Glomerular visceral epithelial cell (primary cell): ENCODE results near the gene TXNDC17.
"Not testable (repeated sequence)": the region's sequence is repeated elsewhere in the genome, so short reads cannot be mapped to it uniquely, and the experiment has no call there.

Experiments
- DNase-seq: peaks from one replicate; pipeline ENCODE4 v3.0.0-alpha.2; 2016; ENCODE audit errors: extremely low spot score

TXNDC17 gene

DNA sequence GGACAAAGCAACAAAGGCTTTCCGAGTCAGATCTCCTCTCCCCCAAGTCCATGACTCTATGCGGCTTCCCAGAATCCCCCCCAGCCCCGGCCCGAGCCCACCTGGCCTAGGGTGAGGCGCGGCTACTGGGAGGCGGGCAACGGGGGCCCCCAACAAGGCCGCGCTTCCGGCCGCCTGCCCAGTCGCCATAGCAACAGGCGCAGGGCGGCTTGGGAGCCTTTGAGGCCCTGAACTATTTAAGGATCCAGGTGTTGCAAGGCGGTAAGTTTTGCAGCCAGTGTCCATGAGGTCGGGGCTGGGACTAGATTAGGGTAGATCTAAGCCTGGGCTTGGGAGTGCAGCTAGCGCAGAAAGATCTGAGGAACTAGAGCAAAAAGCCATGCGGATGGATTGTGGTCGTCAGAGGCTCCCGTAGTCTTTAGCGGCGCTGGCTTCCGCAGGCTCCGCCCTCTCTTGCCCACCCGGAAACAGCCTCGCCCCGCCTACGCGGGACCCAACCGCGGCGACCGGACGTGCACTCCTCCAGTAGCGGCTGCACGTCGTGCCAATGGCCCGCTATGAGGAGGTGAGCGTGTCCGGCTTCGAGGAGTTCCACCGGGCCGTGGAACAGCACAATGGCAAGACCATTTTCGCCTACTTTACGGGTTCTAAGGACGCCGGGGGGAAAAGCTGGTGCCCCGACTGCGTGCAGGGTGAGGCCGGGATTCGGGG, at the start of gene TXNDC17, which contains the start of gene KIAA0753:
Gene TXNDC17, plus strand, starts transcription at position 525 of the 711 bp plus-strand sequence. Its CDS starts 23 bp downstream, at position 548.
Gene KIAA0753, minus strand, starts transcription at position 176 of the 711 bp plus-strand sequence. CDS start 5,608 bp downstream, outside the sequence.
- DNase-seq: peak; percentile 92

DNA sequence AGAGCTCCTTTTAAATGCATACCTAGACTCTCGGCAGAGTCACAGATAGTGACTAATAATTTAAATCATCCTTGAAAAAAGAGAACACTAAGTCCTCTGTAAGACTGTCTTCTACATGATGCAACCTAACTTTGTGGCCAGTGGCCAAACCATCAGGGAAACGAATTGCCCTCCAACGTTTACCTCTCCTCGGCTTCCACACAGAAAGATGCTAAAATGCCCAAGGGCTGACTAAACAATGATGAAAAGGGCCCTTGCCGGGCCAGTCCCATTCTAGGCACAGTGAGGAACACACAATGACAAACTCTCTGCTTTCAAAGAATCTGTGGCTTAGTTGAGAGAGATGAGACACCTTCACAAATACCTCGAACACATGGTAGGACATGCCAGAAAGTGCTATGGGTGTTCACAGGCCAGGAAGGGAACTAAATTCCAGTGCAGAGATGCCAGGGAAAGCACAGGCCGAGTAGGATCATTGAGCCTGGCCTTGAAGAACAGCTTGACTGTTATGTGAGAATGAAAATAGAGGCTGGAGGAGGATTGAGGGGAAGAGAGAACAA, 49.2 kb upstream of the TXNDC17 start:
- DNase-seq: peak; percentile 86

DNA sequence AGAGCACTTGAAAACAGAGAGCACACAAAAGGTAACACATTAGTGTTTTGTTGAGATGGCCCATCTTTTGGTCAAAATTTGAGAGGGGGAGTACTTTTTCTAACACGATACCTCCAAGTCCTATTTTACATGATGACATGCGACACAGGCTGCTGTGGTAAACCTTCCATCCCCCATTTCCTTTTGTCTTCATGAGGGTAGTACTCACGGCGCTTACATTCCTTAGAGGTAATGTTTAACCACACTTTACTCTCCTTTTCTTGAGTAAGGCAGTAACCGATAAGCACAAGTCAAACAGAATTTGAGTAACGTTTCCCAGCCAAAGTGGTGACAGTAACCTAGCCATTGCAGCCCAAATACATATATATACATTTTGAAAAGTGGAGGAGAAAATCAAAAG, 48.7 kb upstream of the TXNDC17 start:
- DNase-seq: peak; percentile 84

DNA sequence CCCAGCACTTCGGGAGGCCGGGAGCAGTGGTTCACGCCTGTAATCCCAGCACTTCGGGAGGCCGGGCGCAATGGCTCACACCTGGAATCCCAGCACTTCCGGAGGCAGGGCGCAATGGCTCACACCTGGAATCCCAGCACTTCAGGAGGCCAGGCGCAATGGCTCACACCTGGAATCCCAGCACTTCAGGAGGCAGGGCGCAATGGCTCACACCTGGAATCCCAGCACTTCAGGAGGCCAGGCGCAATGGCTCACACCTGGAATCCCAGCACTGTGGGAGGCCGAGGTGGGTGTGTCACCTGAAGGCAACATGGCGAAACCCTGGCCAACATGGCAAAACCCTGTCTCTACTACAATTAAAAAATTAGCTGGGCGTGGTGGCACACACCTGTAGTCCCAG, 47.5 kb upstream of the TXNDC17 start:
- DNase-seq: not testable (repeated sequence)

DNA sequence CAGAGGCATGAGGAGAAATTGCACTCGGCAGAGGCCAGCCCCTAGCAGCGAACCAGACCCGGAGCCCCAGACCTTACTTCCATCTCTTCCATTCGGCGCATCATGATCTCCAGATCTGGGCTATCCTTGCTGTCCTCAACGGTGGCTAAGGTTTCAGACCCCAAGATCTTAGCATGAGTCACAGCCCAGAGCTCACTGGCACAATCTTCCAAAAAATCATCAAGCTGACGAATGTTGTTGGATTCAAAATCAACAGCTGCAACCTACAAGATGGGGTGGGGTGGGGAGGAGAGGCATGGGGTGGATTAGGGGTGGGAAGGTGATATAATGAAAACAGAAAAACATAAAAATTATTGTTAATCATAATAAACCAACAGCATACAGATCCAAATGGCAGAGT, 44.8 kb upstream of the TXNDC17 start:
- no peak for DNase-seq

DNA sequence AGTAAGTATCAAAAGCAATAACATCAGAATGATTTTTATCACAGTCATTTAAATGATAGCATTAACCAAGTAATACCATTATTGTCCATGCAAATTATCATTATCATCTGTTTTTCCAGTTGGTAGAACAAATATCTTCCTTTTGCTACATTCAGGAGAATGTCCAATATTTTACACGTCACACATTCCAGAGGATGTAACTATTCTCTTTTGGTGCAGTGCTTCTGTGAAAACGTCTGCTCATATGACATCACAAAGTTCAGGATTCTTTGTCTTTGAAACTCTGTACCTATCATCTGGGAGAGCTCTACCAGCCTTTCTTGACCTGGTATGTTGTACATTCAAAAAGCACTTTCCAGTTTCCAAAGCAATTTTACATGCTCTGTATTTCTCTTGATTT, 44.3 kb upstream of the TXNDC17 start:
- no peak for DNase-seq

DNA sequence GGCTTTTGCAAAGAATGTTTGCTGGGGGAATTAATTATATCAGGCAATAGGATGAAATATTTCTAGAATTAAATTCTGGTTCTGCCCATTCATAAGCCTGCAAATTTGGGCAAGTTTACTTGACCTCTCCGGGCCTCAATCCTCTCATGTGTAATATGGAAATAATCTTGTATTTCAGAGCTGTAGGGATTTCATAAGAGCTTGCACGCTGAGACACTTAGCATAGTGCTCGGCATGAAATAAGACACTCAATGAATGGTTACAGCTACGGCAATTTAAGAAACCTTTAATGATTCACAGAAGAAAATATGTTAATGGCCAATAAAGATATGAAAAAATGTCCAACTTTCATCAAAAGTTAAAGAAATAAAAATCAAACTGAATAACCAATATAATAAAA, 43.9 kb upstream of the TXNDC17 start:
- DNase-seq: no peak

DNA sequence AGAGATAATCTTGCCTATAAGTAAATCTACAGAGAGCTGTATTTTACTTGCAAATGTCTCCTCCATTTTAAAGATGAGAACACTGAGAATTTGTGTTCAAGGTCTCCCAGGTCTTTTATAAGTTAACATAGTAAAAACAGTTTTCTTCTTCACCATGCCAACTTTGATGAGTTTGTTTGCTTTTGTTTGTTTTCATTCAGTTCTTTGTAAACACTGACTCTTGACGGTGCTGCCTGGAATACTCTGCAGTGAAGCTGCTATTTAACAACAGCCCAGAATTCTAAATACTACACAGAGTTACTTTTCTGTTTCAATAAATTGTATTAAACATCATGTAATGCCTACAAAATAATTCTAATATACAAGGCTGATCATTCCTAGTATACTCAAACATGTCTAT, 43.1 kb upstream of the TXNDC17 start:
- no peak for DNase-seq

DNA sequence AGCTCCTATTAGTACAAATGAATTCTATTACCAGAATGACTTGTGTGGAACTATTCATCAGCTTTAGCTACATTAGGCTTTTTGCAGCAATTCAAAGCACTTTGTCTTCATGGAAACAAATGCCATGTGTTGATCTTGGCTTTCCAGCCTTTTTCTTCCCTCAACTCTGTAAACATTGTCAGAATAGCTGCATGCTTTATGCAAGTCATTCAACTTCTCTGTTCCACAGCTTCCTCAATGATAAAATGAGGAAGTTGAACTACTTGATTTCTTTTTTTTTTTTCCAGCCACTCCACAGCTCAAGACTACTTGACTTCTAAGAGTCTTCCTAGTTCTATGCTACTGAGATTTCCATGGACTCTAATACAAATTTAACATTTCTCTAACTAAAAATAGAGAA, 41.5 kb upstream of the TXNDC17 start:
- DNase-seq: no peak

DNA sequence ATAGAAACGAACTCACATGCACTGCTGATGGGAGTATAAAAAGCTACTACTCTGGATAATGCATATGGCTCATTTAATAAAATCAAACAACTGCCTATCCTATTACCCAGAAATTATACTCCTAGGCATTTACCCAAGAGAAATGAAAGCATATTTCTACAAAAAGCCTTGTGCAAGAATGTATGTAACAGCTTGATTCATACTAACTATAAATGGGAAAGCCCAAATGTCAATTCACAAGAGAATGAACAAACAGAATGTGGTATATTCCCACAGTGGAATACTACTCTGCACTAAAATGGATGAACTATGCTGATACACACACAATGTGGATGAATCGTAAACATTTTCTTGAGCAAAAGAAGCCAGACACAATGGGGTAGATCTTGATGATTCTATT, 38.7 kb upstream of the TXNDC17 start:
- DNase-seq: no peak

DNA sequence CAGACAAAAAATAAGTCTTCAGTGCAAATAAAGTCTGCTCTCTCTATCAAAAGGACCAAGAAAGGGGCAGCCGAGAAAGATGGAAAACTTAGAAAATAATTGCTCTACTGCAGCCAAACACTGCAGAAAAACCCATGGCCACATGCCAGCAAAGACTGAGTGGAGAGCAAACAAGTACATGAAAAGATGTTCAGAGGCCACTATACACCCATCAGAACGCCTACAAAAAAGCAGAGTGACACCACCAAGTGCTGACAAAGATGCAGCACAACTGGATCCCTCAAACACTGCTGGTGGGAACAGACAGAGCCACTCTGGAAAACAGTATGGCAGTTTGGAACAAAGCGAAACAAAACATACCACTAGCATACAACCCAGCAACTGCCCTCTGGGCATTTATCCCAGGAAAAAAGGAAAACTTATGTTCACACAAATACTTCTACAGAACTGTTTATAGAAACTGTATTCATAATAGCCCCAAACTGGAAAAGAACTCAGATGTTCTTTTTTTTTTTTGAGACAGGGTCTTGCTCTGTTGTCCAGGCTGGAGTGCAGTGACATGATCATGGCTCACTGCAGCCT, 37.0 kb upstream of the TXNDC17 start:
- DNase-seq: no peak

DNA sequence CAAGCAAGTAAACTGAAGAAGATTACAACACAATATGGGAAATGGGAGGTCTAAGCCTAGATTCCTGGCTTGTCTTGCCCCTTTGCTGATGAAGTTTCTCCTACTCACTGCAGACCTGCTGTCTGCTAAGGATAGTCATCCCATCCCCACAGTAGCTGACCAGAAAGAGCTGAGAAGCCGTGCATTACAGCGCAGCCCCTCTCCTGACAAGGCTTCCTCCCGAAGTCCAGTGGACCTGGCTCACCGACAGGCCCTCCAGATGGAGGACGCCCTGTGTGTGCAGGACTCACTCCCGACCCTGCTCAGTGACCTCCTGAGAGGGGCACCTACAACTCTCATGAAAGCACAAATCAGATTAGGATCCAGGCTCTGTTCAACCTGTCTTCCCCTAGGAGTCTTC, 35.7 kb upstream of the TXNDC17 start:
- DNase-seq: no peak

DNA sequence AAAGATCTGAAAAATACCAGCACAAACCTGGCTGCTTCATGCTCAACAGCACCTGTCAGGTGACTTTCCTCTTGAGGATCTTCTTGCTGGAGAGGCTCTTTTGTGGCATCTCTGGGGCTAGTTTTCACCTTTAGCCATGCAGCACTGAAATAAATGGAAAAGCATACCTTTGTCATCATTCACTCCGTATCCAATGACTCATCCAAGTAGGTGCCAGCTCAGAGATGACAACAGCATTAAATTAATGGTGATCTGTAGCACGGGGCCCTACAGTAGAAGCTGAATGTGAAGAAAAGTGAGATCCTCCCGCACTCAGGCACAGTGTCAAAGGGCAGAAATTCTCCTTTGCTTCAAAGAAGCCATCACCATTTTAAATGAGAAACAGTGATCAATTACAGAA, 32.5 kb upstream of the TXNDC17 start:
- peak; percentile 39 for DNase-seq

DNA sequence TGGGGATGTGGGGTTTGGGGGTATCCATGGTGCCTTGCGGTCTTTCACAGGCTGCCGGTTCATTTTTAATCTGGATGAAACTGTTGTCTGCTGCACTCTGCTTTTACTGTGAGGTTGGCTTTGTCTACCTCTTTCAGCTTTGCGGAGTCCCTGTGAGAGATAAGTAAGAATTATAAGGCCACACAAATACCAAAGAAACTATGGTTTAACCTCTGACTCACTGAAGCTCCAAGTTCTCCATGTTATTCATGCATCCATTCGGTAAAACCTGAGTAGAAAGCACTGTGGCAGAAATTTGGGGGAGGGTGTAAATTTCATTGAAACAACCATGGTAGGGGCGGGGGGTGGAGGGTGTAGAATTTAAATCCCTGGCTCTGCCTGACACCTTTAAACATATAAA, 30.8 kb upstream of the TXNDC17 start:
- DNase-seq: no peak

DNA sequence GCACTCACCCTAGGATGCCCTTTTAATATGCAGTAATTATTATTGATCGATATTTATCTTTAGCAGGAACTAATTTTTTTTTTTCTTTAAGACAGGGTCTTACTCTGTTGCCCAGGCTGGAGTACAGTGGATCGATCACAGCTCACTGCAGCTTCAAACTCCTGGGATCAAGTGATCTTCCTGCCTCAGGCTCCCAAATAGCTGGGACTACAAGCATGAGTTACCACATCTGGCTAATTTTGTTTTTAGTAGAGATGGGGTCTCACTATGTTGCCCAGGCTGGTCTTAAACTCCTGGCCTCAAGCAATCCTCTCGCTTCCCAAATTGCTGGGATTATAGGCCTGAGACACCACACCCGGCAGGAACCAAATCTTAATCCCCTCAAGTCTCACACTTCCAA, 29.6 kb upstream of the TXNDC17 start:
- DNase-seq: no peak

DNA sequence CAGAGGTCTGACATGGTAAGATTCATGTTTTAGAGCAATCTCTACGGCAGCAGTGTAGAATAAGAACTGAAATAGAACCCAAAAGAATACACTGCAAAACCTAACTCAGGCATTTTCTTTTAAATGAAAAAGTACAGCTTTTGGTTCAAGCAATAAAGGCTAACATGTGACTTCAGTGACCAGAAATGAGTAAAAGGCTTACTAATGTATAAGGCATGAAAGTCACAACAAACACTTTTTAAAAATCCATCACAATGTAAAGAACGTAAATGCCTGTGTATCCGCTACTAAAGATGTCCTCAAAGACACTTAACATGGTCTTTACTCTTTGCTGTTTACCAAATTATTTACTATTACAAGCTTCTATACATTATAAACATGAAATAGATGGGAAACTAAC, 16.9 kb upstream of the TXNDC17 start:
- DNase-seq: no peak

DNA sequence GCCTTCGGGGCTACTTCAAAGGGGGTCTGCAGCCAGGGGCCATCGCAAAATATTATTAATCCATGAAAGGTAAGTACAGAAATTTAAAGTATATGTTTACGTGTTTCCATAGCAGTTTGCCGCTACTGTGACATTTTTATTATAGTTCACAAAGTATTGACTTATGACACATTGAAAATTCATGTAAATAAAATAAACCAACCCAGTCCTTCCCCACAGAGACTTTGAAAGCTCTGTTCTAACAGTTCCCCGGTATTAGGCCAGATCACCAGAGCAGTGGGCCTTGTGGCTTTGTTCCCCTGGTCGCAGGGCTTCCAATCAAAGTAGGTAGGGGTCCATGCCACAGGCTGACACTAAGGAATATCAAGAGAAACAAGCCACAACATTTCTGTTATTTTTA, 14.2 kb upstream of the TXNDC17 start:
- DNase-seq: no peak

DNA sequence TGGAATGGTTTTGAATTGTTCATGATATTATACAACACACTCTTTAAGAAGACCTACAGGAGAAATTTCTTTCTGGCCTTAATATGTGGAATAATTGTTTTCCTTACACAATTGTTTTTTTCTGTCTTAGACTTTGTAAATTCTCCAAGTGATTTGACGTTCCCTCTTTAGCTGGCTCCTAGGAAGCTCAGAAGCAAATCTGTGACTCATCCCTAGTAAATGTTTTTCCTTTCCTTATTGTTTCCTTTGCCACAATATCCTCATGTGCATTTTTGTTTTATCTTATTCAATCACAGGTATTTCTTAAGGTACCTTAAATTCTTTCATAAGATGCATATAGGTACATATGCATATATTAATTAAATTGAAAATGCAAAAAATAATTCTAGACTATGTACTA, 13.8 kb upstream of the TXNDC17 start:
- no peak for DNase-seq

DNA sequence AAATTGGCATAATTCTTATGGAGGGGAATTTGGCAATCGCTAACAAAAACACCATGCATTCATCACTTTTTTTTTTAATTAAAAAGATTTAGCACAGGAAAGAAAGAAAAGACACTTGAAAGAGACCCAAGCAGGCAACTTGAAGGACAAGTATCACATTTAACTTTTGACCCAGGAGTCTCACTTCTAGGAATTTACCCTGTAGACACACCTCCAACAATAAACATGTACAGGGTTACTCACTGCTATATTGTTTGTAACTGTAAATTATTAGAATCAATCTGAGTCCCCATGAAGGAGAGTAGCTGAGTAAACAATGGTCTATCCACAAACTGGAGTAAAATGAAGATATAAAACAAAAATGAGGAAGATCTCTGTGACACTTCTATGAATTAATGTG, 10.5 kb upstream of the TXNDC17 start:
- DNase-seq: no peak

DNA sequence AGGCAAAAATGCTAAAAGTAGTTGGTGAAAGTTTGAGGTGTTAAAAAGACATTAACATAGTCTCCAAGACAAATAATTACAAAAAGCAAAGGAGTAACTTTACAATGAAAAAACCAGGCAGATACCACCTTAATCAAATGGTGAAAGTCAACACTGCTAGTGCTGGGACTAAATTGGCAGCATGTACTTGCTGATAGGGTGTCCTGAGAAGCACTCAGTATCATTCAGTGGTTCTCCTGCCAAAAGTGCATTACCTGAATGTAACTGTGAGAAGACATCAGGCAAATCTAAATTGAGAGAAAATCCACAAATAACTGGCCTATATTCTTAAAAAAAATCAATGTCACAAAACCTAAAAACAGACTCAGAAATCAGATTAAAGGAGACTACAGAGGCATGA, 8.3 kb upstream of the TXNDC17 start:
- DNase-seq: no peak

DNA sequence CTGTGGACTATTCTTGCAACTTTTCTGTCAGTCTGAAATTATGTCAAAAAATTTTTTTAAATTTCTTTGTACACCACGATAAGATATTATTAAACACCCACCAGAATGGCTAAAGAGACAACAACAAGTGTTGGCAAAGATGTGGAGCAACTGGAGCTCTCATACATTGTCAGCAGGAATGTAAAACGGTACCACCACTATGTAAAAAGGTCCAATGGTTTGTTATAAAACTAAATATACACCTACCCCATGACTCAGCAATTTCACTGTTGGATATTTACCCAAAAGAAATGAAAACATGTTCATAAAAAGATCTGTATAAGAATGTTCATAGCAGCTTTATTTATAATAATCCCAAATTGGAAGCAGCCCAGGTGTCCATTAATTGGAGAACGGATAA, 7.6 kb upstream of the TXNDC17 start:
- DNase-seq: no peak

DNA sequence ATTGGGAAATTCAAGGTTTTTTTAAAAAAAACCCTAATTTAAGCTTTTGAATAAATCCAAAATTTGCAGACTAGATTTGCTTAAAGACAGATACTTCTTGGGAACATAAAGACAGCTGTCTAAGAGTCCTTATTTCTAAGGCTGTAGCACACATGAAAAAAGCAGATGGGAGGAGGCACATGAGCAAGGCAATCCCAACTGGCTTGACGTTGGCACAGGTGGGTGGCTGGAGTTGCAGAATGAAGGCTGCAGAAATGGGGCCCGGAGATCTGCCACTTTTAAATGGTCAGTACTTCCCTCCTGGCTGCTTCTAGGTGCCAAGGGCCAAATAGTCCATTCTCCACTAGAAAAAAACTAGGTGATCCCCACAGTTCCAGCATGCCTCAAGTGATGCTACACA, 4.8 kb upstream of the TXNDC17 start:
- DNase-seq: no peak
